GM12873 (cell line): Measurements from ENCODE around the gene DDX43.

Experiments used
- TF ChIP-seq, protein P1 (sequence below): IDR thresholded peaks from 2 replicates; pipeline ENCODE4 v1.5.1; 2012; ENCODE audit warnings: low read depth, mild to moderate bottlenecking, moderate library complexity, low read length, control low read depth; ENCODE audit not compliant: insufficient read depth; ENCODE audit errors: missing control alignments

The DDX43 gene

DNA sequence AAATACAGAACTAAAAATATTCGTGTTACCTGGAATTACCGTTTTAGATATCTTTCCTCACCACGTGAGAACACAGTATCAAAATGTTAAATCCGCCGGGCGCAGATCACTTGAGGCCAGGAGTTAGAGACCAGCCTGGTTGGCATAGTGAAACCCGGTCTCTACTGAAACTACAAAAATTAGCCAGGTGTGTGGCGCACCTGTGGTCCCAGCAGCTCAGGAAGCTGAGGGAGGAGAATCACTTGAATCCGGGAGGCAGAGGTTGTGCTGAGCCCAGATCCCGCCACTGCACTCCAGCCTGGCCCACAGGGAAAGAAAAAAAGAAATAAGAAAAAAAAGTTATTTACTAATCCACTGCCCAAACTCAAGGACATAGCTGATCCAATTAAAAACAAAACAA, 4.8 kb upstream of the DDX43 start:
- TF ChIP-seq, protein P1, sequence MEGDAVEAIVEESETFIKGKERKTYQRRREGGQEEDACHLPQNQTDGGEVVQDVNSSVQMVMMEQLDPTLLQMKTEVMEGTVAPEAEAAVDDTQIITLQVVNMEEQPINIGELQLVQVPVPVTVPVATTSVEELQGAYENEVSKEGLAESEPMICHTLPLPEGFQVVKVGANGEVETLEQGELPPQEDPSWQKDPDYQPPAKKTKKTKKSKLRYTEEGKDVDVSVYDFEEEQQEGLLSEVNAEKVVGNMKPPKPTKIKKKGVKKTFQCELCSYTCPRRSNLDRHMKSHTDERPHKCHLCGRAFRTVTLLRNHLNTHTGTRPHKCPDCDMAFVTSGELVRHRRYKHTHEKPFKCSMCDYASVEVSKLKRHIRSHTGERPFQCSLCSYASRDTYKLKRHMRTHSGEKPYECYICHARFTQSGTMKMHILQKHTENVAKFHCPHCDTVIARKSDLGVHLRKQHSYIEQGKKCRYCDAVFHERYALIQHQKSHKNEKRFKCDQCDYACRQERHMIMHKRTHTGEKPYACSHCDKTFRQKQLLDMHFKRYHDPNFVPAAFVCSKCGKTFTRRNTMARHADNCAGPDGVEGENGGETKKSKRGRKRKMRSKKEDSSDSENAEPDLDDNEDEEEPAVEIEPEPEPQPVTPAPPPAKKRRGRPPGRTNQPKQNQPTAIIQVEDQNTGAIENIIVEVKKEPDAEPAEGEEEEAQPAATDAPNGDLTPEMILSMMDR = no peak

GRCh38 chr6:73391675-73392074, 3.0 kb upstream of the DDX43 start:
- TF ChIP-seq, protein P1 = no peak

DNA sequence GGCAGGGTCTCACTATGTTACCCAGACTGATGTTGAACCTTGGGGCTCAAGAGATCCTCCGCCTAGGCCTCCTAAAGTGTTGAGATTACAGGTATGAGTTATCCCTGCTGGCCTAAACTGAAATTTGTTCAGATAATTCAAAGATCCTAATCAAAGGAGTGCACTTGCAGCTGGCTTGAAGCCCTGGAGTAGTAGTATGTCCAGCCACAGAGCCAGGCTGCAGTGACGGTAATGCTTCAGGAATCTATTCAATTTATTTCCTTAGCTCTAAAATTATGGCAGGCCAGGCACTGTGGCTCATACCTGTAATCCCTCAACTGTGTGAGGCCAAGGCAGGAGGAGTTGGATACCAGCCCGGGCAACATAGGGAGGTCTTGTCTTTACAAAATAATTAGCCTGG, 1.4 kb upstream of the DDX43 start:
- TF ChIP-seq, protein P1 = no peak

GRCh38 chr6:73395875-73396274, 1.2 kb downstream of the DDX43 start:
- TF ChIP-seq, protein P1 = no peak

DNA sequence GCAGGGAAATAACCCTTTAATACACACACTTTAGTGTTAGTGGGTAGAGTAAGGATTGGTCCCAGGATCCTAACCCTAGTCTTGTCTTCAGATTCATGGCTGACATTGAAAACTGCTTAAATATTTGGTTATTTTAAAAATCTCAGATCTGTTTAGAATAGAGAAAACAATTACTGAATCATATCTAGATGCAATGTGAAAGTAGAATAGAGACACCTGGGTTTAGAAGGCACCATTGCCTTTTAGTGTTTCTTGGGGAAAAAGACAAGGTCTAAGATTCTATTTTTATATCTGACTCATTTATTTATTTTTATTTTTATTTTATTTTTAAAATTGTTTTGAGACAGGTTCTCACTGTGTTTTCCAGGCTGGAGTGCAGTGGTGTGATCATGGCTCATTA, 6.0 kb downstream of the DDX43 start:
- TF ChIP-seq, protein P1 = no peak

- TF ChIP-seq, protein P1 = no peak
Measured at GRCh38 chr6:73409395-73409794, 14.8 kb downstream of the DDX43 start.

GRCh38 chr6:73413102-73413501, 18.5 kb downstream of the DDX43 start:
- TF ChIP-seq, protein P1 = no peak
